Measurements from ENCODE around the gene KCNK17. TPM values are rescaled to one million over a fixed set of nuclear protein-coding genes. Genes with fewer than 3 reads are reported as not detected.

Gene KCNK17
- total and polyA plus RNA-seq, 2 of the 8 experiments (the other 6 are each of a cell fraction or from before 2014, with no cell fraction given), result 2.9 to 3.4 TPM

GRCh38 chr6:39250507-39250906 lies 63.7 kb downstream of the KCNK17 start:
- H2BK120ac ChIP-seq (replicated peaks; ENCODE audit: low read depth, low read length), result no peak overlapping the region
- H4K5ac ChIP-seq (ENCODE audit: insufficient read length, low read depth, low read length), result no peak overlapping the region
- H3K18ac ChIP-seq (ENCODE audit: extremely low read depth, low read length), result no peak overlapping the region
- DNase-seq (ENCODE audit: low read depth in 1 of 2, low spot score in 2 of 2), result no peak
- H3K79me1 ChIP-seq (ENCODE audit: low read depth, low read length), result no peaks in the 10 kb centered on the region
- no peaks in the 10 kb centered on the region; a peak in 1 of 7 replicates for H3K27me3 ChIP-seq (replicated peaks in 1 of 4; ENCODE audit: control insufficient read depth in 3 of 4, extremely low read depth in 1 of 4, insufficient read depth in 3 of 4, low read length in 3 of 4)
- H3K79me2 ChIP-seq (ENCODE audit: control insufficient read depth in 1 of 2, insufficient read depth in 2 of 2, low read length in 2 of 2), result no peaks in the 10 kb centered on the region
- no peak overlapping the region for H2BK20ac ChIP-seq (ENCODE audit: low read length)
- H3K4ac ChIP-seq (replicated peaks; ENCODE audit: insufficient read length, low read depth, low read length), result no peak overlapping the region
- H2AFZ ChIP-seq (ENCODE audit: low read length), result no peak overlapping the region
- H3K9ac ChIP-seq (replicated peaks in 1 of 4; ENCODE audit: extremely low read depth in 1 of 4, low read depth in 3 of 4, low read length in 3 of 4), result no peak overlapping the region
- no peak overlapping the region for H3K23ac ChIP-seq (ENCODE audit: insufficient read length)
- no peak overlapping the region for H2BK12ac ChIP-seq (ENCODE audit: low read depth, low read length)
- H3K4me2 ChIP-seq (ENCODE audit: insufficient read depth in 1 of 2, low read depth in 2 of 2, low read length in 2 of 2), result no peak overlapping the region
- no peaks in the 10 kb centered on the region for H3K23me2 ChIP-seq (ENCODE audit: low read depth, low read length)
- H3K36me3 ChIP-seq (ENCODE audit: control insufficient read depth in 2 of 4, insufficient read depth in 4 of 4, low read length in 3 of 4), result no peaks in the 10 kb centered on the region
- H4K20me1 ChIP-seq (replicated peaks in 1 of 2; ENCODE audit: control insufficient read depth in 1 of 2, insufficient read depth in 2 of 2, low read length in 2 of 2), result no peaks in the 10 kb centered on the region
- ChIA-PET POLR2A (ENCODE audit: partially characterized antibody) (interaction anchor here (0.7 kb wide), 1 partner anchor 9 kb away, joined by 3 read pairs; no protein-coding TSS in a partner anchor), CTCF (ENCODE audit: partially characterized antibody) (interaction anchor here (1.2 to 72.8 kb wide), 2 partner anchors 21 to 46 kb away, joined by 3 to 1738 read pairs; partner anchors contain the start of genes KCNK17 and KCNK5)
- no peak for TF ChIP-seq NANOG (IDR thresholded peaks at IDR 0.05; ENCODE audit: insufficient read depth, low read depth, low read length, poor library complexity, severe bottlenecking)
- no peak for TF ChIP-seq JUN (IDR thresholded peaks at IDR 0.05; ENCODE audit: low read depth, low read length)
- no peak for TF ChIP-seq ATF2 (IDR thresholded peaks at IDR 0.05; ENCODE audit: low read length)
- TF ChIP-seq, protein P1, sequence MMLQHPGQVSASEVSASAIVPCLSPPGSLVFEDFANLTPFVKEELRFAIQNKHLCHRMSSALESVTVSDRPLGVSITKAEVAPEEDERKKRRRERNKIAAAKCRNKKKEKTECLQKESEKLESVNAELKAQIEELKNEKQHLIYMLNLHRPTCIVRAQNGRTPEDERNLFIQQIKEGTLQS (IDR thresholded peaks at IDR 0.05; ENCODE audit: insufficient read depth, low read depth, low read length), result no peak
- no peak for TF ChIP-seq USF2 (IDR thresholded peaks at IDR 0.05; ENCODE audit: low read length)
- TF ChIP-seq EZH2 (IDR thresholded peaks at IDR 0.05; ENCODE audit: low read depth, low read length, severe bottlenecking), result no peak
- FAIRE-seq, result no peak
- peaks cover 0 to 4% (median 0%) of the 10 kb centered on the region in 4 experiments; a peak in 1 of 7 replicates for H3K4me1 ChIP-seq (replicated peaks in 1 of 4; ENCODE audit: control insufficient read depth in 3 of 4, insufficient read depth in 4 of 4, low read length in 3 of 4)
- no peak overlapping the region for H3K56ac ChIP-seq (replicated peaks; ENCODE audit: insufficient read length, low read depth, low read length)
- H3K27ac ChIP-seq (ENCODE audit: low read depth, low read length), result no peak overlapping the region
- no peak overlapping the region for H2BK15ac ChIP-seq (ENCODE audit: low read length)
- H2AK5ac ChIP-seq (ENCODE audit: low read depth, low read length), result no peak overlapping the region
- no peak overlapping the region for H3K14ac ChIP-seq (ENCODE audit: insufficient read length)
- H2BK5ac ChIP-seq (ENCODE audit: low read depth, low read length), result no peak overlapping the region
- peaks cover 5 to 6% of the 10 kb centered on the region in 2 experiments; a peak in 1 of 4 replicates for H3K9me3 ChIP-seq (ENCODE audit: insufficient read depth in 2 of 2, low read depth in 1 of 2, low read length in 1 of 2)
- no peak overlapping the region for H4K8ac ChIP-seq (ENCODE audit: extremely low read depth, insufficient read depth, low read length)
- no peak overlapping the region for H3K4me3 ChIP-seq (ENCODE audit: extremely low read depth in 1 of 4, insufficient read depth in 2 of 4, low read depth in 3 of 4, low read length in 4 of 4)
- no peak overlapping the region for H4K91ac ChIP-seq (replicated peaks; ENCODE audit: insufficient read length, low read length)

All from H1 (cell line).